NCI-H2107 treated with DMSO at 0.1 percent for 48 hours (cell line): ENCODE results near the gene INTS7.

ENCODE experiments used
- DNase-seq: peaks from one replicate; lab custom pipeline; 2025; ENCODE audit not compliant: unreplicated experiment; lab: John Stamatoyannopoulos, UW

INTS7 gene

DNA sequence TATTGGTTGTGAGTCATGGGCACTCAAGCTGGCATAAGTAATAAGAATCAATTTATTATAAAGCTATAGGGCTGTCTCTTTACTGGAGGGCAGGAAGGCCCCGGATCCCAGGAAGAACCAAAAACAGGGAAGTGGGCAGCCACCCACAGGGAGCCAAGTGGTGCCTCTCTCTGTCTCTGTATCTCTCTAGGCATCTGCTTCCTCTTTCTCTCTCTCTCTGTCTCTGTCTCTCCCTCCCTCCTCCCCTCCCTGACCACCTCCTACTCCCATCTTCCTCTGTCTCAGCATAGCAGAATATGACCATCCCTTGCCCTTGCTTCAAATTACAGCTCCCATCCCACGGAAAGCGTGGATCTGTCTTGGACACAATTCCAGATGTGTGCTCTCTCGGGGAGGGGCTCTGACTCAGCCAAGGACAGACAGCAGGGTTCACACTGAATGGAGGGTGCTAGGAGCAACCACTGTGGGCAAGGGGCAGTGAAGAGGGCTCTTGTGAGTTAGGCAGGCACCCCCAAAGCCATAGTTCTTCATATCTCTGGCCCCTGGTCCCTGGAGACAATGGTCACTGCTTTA is 124.4 kb downstream of the INTS7 start:
- DNase-seq = no peak

DNA sequence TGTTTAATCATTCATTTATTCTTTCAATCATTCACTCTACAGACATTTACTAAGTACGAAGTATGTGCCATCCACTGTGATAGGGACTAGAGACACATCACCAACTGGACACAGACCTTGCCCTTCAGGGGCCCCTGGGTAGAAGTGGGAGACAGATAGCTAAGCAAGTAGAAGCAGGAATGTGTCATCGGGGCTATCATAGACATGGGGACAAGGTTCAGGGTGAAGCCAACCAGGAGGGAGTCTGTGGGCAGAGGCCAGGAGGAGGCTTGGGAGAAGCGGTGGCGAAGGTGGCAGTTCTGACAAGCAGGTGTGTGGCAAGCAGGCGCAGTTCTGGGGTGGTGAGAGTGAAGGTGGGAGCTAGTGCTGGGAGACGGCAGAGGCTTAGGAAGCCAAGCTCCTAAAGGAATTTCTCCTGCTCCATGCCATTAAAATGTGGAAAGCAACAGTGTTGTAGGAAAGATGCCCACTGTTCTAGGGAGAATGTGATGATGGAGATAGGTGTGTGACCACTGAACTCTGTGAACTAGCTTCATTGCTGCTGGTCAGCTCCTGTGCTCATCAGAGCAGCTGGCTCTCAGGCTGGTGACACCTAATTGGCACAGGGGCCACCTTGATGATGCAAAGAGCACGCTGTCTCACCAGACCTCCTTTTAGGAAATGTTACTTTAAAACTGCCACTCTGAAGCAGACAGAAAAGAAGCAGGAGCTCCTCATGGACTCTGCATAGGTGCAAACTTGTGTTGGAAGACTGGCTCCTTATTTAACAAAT is 125.1 kb downstream of the INTS7 start:
- DNase-seq = no peak

DNA sequence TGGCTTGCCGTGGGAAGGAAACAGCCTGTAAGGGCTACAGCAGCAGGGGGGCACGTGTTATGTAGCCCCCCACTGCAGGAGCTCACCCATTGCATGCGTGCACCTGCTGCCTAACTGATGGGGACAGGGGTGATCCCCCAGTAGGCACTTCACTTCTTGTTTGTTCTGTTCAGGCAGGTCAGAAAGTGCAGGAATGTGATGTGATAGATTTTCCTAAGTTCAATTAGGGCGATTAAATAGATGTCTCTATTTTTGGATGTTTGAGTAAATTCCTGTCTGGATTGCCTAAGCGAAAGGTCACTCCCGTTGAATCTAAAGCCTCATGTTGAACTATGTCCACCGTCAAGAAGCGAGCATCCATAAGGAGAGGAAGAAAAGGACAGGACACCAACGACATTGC is 126.0 kb downstream of the INTS7 start:
- no peak for DNase-seq

DNA sequence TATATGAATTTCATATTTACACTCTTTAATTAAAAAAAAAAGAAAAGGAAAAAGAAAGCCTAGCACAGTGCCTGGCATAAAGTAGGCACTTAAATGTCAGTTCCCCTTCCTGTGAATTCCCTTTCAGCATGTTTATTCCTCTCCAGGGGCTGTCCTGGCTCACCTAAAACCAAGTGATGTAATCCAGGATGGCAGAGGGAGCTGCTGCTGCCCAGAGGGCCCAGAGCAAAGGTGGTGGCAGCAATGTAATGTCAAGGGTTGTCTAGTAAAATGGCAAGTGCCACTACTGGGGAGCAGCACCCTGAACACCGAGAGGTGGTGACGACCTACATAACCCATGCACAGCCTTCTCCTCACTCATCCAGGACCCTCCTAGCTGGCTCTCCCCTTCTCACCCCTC is 126.4 kb downstream of the INTS7 start:
- DNase-seq = no peak

DNA sequence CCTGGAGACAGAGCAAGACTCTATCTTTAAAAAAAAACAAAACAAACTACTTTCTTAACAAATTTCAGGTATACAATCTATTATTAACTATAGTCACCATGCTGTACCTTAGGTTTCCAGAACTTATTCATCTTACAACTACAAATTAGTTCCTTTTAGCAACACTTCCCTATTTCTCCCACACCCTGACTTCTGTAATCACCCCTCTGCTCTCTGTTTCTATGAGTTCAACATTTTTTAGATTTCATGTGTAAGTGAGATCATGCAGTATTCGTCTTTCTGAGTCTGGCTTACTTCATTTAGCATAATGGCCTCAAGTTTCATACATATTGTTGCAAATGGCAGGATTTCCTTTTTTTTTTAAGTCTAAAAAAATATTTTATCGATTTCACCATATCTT is 126.9 kb downstream of the INTS7 start:
- no peak for DNase-seq

DNA sequence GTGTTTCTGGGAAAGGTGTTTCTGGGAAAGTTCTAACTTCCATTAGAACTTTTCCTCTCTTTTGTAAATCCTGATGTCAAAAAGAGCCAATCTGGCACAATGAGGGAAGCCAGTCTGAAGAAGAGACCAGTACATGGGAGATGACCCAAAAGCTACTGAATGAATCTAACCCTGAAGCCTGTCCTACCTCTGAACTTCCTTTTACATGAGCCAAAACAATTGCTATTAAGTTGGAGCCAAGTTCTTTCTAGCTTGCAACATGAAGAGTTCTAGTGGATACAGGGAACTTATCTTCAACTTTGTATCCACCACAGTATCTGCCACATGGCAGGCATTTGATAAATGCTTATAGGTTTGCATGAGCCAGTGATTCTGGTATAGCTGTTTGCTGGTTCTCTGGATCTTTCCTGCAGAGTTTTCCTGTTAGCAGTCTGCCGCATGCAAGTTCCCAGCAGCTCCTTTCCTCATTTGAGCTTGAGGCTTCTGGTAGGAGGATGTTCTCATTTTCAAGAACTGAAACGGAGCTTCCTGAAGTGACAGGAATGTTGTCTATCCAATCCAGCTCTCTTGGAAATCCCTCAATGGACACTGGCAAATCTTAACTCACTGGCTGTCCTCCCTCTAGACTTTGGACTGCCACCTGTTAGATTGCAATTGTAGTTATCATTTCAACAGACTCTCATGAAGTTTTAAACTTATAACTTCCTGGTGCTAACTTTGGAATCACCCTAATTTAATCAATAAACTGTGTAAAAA is 131.7 kb downstream of the INTS7 start:
- DNase-seq = no peak

DNA sequence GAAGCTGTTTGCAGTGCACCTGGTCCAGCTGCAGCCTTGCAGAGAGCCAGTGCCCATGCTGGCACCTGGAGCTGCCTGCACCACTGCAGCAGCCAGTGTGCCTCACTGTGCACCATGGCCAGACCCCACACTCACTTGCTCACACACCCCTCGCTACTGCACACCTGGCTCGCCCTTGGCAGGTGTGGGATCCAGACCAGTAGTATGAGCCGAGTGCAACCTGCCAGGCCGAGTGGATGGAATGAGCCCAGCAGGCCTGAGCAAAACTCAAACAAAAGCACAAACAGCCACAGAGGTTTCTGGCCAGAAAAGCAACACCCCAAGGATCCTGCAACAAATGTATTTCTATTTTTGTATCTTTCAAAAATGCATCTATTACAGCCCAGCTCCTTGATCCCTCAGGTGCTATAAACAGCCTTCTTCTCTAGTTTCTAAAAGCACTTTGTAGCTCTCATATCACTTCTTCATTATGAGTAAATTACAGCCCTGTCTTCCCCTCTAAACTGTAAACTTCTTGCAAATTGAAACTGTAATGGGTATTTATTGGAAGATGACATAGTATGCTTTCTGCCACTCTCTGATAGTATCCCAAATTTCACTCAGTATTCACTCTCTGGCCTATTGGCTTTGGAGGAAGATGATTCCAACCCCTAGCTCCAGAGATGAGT is 132.6 kb downstream of the INTS7 start:
- DNase-seq = no peak

DNA sequence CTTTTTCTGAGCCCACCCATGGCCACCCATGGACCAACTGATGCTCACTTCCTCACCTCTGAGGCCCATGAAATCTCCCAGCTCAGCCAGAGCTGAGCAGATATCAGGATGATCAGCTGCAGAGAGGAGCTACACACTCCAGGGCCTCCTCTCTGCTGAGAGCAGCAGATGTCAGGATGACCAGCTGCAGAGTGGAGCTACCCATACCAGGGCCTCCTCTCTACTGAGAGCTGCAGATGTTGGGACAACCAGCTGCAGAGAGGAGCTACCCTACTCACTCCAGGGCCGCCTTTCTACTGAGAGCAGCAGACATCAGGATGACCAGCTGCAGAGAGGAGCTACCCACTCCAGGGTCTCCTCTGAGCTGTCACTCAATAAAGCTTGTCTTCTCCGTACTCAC is 133.4 kb downstream of the INTS7 start:
- no peak for DNase-seq

DNA sequence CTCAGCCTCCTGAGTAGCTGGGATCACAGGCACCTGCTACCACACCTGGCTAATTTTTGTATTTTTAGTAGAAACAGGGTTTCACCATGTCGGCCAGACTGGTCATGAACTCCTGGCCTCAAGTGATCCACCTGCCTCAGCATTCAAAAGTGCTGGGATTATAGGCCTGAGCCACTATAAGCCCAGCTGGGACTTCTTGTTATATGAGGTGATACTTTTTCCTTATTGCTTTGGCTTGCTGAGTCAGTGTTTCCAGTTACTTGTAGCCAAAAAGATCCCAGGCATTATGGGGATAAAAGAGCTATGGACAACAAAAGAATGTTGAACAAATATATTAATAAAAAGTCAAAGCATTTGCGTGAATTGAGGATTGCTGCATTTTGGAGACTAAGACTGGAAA is 134.9 kb downstream of the INTS7 start:
- no peak for DNase-seq

DNA sequence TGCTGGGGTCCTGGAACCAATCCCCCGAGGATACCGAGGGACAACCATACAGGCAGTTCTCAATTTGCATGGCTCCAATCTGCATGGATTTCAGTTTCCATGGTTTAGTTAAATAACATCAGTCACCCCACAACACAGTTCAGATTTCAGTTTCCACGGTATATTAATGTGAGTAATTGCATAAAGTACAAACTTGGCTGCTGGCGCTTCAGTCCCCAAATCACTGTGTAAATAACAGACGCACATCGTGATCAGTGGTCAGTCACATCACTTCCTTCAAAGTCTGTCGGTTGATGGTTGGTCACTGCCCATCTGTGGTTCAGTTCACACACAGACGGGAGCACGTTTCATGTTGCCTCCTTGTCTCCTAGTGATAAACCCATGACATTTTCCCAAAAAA is 138.4 kb downstream of the INTS7 start:
- DNase-seq = no peak

DNA sequence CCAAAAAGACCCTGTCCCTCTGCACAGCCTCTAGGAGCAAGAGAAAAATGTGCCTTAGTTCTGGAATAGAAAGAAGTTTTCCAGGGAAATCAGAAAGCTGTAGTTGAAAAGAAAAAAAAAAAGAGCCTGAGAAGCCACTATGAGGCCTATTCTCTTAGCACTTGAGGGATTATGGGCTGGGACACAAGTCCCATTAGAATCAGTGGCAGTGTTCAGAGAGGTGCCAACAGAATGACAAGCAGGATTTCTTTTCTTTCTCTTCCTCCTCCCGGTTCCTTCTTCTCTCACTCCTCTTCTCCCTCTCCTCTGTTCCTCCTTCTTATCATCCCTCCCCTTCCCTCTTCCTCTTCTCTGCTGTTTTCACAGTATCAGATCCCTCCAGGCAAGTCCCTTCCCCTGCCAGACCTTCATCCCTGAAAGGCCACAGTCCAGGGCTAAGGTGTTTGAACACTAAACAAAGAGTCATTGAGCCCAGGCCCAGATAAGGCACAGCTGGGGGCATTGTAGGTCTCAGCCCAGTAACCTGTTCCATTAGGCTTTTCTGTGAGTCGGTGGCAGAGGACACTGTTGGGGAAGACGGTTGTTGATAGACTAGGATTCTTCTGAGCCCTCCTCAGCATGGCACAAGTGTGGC is 140.1 kb downstream of the INTS7 start:
- no peak for DNase-seq

DNA sequence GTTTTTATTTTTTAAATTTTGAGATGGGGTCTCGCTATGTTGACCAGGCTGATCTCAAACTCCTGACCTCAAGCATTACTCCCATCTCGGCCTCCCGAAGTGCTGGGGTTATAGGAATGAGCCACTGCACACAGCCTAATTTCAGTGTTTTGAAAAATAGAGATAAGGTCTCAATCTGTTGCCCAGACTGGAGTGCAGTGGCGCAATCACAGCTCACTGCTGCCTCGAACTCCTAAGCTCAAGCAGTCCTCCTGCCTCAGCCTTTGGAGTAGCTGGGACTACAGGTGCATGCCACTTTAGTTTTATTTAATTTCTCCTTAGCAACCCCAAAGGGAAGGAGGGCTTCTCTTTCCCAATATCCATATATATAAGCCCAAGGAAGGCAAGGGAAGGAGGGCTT is 141.0 kb downstream of the INTS7 start:
- no peak for DNase-seq

DNA sequence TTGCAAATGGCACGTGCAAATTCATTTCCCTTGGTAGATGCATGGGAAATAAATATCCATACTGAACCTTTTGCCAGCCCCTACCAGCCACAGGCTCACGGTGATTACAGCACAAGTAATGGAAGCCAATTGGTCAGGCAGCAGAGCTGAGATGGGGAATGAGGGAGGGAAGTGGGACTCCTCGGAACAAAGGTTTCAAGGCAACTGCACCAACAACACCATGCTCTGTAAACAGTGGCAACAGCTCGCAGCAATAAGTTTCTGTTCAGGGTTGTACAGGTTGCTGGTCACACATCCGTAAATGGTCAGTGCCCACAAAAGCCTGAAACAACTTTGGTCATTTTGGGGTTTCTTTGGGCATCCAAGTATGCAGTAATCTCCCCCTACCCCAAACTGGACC is 142.1 kb downstream of the INTS7 start:
- DNase-seq = no peak

DNA sequence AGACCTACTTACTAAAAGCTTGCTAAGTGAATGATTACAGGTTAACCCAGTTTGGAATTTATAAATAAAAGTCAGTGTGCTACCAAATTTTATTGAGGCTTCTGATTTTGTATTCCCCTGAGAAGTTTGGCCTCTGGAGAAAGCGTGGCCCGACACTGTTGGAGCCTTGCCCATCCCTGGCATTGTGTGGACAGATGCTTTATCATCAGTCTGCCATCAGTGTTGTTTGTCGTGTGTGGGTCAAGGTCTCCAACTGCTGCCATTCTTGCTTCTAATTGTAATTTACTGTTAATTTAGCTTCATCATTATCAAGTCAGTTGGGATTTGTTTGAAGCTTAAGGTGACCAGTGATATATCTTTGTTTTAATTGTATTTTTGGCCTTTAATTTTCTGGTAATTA is 142.8 kb downstream of the INTS7 start:
- no peak for DNase-seq

DNA sequence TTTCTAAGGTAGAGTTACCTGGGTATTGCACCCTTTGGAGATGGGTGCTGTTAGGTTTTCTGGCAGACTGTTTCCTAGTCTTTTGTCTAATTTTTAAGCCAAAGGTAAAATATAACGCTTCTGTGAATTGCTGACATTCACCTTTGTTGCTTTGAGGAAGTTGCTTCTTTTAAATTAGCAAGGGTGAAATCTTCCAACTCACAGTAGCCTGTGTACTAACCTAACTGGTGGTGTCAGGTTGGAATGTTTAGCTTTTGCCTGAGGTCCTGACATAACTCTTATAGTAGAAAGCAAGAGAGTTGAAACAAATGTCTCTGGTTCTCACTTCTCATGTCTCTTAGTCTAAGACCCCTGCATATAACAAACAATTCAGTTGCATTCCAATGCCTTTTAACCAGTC is 143.6 kb downstream of the INTS7 start:
- DNase-seq = no peak
